Uterus (tissue), 2 donors: ENCODE measurements around the gene RTN3.

Experiments used
- CTCF ChIP-seq, 4 experiments: fragments of 200-600 bp in 2 of 4; fragments of 450-650 bp in 2 of 4; sonication (generic) in 2 of 4; IDR thresholded peaks; one replicate each; pipeline ENCODE4 v1.5.1; 2016 to 2019; ENCODE audit warnings: antibody characterized with exemption in 4 of 4, mild to moderate bottlenecking in 2 of 4, moderate library complexity in 1 of 4
- POLR2A ChIP-seq, 2 donors: fragments of 450-650 bp; IDR thresholded peaks; one replicate each; pipeline ENCODE4 v1.6.1; 2016; ENCODE audit warnings: antibody characterized with exemption in 2 of 2, mild to moderate bottlenecking in 1 of 2, moderate library complexity in 1 of 2

GRCh38 chr11:63667995-63668795, 13.1 kb upstream of the RTN3 start:
- TF ChIP-seq CTCF (IDR thresholded peaks at IDR 0.05) (no peak), POLR2A (IDR thresholded peaks at IDR 0.05) (no peak)
